ENCODE measurements around the gene RND1.
"Not testable (repeated sequence)": the region's sequence is repeated elsewhere in the genome, so short reads cannot be mapped to it uniquely, and the experiment has no call there.

Gene RND1

DNA sequence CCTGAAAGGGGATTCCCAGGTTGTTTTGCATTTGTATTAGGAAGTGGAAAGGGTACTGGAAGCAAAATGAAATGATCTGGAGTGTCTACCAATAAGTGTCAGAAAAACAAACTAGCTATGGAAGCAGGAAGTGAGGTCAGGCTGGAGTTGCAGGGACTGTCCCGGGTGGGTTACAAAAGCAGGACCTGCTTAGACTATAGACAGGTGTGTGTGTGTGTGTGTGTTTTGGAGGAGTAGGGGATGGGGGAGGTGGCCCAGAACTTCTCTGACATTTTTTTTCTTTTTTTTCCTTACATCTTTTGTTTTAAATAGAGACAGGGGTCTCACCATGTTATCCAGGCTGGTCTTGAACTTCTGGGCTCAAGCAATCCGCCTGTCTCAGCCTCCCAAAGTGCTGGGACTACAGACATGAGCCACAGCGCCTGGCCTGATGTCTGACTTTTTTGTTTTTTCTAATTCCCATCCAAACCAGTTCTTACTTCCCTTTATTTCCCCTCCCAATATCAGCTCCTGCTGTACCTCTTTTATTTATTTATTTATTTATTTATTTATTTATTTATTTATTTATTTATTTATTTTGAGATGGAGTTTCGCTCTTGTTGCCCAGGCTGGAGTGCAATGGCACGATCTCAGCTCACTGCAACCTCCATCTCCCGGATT is 512 bp upstream of the RND1 start:
- no peak for DNase-seq

DNA sequence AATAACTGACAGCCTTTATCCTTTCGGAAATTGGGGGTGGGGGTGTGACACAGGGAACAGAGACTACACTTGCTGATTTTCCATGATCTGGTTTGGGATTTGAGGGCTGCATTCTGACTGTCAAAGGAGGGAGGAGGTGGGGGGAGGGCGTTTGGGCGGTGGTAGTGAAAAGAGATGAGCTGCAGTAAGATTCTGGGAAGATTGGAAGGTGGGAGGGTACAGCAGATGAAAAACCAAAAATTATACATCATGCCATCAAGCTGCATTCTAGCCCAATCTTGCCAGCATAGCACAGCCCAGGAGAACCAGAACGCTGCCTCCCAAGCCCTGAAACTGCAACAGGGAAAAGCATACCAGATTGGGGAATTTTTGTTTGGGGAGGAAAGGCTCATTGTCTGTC is 2.4 kb downstream of the RND1 start:
- no peak for DNase-seq

- DNase-seq = no peak
Measured at GRCh38 chr12:48862760-48863159, 2.9 kb downstream of the RND1 start.

DNA sequence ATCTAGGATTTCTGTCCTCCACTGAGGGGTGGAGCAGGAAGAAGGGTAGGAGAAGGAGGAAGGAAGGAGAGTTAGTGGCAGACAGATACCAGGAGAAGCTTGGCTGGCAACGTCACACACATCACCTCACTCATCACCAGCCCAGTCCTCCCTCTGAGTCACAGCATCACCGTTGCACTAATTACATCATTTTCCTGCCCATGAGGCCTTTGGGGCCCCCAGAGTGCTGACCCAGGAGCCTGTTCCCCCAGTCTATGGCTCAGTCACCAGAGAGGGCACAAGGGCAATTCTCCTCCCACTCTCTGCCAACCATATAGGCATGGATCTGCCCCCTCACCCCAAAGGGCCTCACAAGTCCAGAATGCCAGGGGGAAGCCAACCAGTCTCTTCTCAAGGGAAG is 4.6 kb downstream of the RND1 start:
- no peak for DNase-seq

DNA sequence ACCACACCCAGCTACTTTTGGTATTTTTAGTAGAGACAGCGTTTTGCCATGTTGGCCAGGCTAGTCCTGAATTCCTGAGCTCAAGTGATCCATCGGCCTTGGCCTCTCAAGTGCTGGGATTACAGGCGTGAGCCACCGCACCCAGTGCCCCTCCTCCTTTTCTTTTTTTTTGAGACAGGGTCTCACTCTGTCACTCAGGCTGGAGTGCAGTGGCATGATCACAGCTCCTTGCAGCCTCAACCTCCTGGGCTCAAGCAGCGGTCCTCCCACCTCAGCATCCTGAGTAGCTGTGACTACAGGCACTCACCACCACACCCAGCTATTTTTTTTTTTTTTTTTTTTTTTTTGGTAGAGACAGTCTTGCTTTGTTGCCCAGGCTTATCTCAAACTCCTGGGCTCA is 5.4 kb downstream of the RND1 start:
- not testable (repeated sequence) for DNase-seq

GRCh38 chr12:48859607-48860006 is 6.1 kb downstream of the RND1 start:
- DNase-seq = no peak

DNA sequence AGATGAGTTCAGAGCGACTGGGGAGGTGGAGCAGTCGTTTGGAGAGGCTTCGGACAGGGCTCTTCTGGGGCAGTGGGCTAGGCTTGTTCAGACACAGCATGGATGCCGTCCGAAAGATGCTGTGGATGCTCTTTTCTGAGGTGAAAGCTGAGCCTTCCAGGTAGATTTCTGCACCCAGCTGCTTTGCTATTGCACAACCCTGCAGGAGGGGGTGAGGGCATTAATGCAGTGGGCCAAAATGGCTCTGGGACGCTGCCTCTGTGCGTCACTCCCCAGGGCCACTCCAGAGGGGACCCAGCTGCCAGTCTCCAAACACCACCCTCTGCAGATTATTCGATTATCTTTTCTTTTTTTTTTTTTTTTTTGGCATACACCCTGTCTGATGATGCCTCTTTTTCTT is 7.6 kb downstream of the RND1 start:
- no peak for DNase-seq

GRCh38 chr12:48857278-48857994 is 8.2 kb downstream of the RND1 start:
- DNase-seq = no peak

GRCh38 chr12:48856379-48856778 is 9.3 kb downstream of the RND1 start:
- no peak for DNase-seq

- DNase-seq = not testable (repeated sequence)
Measured at GRCh38 chr12:48854932-48855331, 10.7 kb downstream of the RND1 start.

DNA sequence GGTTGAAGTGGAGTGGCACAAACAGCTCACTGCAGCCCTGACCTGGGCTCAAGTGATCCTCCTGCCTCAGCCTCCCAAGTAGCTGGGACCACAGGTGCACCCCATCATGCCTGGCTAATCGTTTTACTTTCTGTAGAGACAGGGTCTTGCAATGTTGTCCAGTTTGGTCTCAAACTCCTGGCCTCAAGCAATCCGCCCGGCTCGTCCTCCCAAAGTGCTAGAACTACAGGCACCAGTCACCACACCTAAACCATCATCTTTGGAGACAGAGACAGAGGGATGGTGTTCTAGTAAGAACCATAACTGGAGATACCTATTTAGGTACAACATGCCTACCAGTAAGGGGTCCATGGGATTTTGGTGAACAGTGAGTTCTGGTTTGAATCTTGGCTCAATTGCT is 11.2 kb downstream of the RND1 start:
- no peak for DNase-seq

DNA sequence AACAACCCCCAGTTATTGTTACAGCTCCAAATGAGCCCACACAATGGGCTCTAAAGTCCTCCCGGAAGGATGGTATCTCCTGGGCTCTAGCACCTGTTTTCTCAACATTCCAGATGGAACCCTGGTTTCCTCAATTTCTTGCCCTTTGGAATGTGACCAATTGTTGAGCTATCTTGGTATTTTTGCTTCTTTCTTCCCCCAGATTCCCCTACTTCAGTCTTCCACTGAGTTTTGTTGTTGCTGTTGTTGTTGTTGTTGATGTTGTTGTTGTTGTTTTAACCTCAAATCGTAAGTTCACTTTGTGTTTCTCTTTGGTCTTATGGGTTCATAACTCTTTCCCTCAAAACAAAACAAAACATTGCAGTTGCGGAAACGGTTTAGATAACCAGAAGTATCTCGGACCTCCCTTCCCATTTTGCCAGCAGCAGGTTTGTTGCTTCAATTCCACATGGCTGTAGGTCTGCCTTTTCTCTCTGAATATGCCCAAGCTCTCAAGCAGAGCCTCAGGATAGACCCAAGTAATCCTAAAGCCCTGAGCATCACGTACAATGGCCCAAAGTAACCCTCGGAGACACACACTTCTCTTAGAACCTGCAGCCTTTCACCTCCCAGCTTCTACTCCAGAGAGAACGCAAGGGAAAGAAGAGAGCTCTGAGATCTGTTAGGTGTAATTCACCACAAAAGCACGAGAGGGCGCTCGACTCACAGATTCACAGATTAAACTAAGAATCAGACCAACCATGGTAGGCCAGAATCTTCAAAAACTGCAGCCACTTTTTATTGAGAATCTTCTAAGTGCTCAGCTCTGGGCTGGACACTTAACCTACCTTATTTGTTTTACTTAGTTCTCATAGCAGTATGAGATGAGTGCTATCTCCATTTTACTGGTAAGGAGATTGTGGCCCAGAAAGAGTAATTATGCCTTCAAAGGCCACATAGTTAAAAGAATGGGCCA is 12.7 kb downstream of the RND1 start:
- DNase-seq = peak; percentile 45

DNA sequence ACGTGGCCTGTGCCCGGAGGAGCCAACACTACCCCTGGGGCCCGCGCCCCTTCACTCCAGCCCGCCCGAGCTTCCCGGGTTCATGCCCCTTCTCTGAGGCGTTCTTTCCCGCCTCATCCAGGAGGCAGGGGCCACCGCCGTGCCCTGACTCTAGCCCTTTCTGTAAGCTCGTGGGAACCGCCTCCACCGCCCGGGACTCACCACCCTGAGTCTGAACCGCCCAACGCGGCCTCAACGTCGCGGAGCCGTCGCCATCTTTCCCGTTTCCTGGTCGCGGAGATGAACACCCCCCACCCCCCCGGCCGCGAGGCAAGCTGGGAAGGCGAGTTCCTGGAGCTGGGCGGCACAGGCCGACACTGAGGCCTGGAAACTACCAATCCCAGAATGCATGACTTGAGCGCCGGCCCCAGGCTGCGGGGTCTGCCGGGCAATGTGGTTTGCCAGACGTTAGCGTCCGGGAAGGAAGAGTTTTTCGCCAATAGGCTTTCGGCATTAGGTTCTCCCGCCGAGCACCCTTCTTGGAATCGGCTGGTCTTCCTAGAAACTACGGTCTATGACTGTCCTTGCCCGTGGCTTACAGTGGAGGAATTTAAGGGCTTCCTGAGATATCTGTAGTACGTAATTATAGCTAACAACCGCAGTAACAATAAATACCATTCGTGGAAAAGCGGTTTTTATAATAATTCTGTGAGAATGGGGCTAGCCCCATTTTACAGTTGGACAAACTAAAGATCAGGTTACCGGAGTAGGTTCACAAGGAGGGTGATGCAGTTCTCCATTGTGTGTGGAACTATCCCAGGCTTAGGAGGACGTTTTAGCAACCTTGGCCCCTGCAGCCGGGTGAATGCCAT is 13.6 kb downstream of the RND1 start, which contains the start of gene DDX23:
Gene DDX23 (minus strand): TSS at position 281 of the 851 bp plus-strand sequence. CDS start 6,381 bp downstream, outside the sequence.
- peak; percentile 85 for DNase-seq

GRCh38 chr12:48842021-48842420 is 23.6 kb downstream of the RND1 start:
- not testable (repeated sequence) for DNase-seq

DNA sequence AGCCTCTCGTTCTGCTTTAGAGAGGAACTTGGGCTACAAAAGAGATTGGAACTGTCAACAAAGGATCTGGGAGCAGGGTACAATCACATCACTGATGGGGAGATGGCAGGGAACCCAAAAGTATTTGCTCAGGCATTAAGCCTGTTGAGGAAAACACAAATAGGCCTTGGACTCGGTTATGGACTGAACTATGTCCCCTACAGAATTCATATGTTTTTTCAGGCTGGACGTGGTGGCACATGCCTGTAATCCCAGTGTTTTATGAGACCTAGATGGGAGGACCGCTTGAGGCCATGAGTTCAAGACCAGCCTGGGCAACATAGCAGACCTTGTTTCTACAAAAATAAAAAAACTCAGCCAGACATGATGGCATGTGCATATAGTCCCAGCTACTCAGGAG is 27.6 kb downstream of the RND1 start:
- no peak for DNase-seq

DNA sequence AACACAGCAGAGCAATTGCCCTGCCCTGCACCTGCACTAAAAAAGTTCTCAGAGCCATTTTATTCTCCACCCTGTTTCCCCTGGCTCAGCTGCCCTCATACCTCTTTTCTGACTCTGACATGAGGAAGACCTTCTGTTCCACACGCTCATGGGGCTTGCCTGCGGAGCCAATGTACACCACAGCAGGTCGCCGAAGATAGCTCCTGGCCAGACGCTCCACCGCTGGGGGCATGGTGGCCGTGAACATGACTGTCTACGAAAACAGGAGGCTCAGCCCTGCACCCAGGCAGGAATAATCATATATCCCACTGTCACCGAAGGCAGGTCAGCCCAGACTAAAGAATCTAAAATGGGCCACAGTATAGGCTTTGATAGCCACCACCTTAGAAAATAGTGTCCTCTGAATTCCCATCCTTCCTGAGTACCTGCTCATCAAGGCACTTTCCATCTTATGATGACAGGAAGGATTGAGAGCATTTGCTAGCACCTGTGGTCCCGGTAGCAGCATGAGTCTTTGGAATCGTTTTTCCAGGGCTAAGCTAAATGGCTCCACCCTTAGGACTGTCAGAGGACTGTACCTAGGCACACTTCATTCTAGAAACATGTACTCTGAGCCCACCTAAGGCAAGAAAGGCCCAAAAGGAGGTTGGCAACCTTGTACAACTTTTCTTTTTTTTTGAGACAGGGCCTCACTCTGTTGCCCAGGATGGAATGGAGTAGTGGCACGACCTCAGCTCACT is 33.2 kb downstream of the RND1 start:
- no peak for DNase-seq

DNA sequence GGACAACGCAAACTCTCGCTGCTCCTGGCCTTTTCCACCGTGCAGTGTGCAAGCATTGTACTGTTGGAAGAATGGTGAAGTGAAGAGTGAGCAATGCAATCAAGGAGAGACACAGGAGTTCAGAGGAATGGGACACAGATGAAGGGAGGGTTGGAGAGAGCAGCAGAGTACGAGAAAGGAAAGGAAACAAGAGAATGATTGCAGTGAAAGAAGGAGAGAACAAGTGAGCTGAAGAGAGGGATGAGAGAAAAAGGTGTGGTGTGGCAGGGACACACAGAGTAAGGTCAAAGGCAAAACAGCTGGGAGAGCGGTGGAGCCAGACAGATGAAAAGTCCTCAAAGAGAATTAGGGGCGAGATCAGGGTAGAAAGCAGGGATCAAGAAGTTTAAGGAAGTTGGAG is 34.4 kb downstream of the RND1 start:
- DNase-seq = no peak

DNA sequence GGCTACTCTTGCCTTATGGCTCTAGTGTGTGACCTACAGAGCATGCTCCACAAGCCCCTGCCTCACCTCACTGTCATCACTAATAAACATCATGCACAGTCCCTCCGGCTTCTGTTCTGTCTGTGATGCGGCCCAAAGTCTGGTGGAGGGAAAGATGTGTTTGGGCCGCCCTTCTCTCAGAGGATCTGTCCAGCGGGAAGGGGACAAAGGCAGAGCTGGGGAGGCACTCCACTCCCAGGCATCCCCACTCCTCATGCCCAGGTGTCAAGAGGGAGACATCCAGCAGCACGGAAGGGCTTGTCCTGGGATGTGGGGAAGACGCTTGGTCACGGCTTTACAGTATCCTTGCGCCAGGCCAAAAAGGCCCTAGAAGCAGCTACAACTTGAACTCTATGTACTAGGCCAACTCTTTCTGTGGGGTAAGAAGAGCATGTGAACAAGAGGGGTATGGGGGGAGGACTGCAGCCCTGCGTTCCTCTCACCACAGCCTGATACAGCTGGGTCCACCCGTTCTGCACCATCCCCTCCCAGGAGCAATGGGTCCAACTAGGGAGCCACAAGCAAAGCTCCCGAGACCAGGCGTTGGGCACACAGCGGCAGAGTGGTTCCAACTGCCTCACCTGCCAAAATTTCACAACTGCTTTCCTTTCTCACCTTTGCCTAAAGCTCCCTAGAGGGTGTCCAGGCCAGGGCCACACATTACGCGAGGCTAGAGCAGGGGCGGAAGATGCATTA is 36.7 kb downstream of the RND1 start:
- DNase-seq = no peak

DNA sequence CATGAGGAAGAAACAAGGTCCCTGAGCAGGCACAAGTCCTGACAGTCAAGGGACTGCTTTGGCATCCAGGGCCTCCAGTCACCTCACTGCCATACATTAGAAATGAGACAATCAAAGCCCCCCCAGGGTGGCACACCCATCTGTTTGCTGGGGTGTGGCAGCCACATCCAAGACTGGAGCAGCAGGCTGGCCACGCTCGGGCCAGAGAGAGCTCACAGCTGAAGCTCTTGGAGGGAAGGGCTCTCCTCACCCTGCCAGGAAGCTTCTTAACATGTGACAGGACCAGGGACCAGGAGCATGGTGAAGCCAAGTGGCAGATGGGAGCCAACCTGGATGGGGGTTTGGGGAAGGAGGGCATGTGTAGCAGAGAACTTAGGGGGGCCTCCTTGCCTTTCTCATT is 37.4 kb downstream of the RND1 start:
- DNase-seq = no peak

- DNase-seq = no peak
Measured at GRCh38 chr12:48827513-48828096, 38.1 kb downstream of the RND1 start.

GRCh38 chr12:48827026-48827425 is 38.6 kb downstream of the RND1 start:
- no peak for DNase-seq
